HG03354 (cell line): ENCODE results near the gene SPPL2B.

ENCODE experiments used
- ATAC-seq: cut with Tn5 transposase; IDR thresholded peaks from one replicate; pipeline ENCODE4 v1.9.1; 2021; ENCODE audit warnings: mild to moderate bottlenecking; ENCODE audit not compliant: unreplicated experiment, poor library complexity, severe bottlenecking

Gene SPPL2B

DNA sequence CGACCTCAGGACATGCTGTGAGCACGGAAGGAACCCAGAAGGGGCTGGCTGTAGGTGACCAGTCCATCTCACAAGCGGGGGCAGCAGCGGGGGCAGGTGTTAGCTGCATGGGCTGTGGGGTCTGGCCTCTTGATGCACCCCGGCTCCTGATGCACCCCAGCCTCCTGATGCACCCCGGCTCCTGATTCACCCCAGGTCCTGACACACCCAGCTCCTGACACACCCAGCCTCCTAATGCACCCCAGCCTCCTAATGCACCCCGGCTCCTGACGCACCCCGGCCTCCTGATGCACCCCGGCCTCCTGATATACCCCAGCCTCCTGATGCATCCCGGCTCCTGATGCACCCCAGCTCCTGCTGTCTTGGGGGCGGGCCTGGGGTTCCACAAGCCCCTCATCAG is 7.5 kb upstream of the SPPL2B start:
- no peak for ATAC-seq

DNA sequence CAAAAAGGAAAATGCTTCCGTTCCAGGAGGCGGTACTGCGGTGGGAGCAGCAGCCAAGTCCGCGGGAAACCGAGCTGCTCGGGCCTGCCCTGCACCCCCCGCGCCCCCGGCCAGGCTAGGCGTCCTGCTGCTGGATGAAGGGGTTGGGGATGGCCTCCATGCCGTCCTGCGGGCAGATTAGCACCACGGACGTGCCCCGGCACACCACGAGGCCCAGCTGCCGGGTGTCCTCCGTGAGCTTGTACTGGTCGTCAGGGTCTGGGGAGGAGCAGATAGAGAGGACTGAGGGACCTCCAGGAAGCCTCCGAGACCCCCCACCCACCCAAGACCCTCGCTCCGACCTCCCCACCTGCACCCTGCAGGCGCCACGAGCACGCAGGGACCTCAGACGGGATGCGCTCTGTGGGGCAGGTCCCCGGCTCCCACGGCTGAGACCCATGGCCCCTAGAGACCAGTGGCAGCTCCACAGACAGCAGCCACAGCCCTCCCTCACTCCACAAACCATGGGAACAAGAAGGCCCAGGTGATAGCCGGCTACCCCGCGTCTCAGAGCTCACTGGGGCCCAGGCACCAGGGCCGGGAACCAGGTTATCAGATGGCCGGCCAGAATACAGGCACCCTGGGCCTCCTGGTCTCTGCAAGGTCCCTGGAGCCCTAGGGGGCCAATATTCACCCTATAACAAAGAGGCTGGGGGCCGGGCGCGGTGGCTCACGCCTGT is 6.8 kb upstream of the SPPL2B start:
- no peak for ATAC-seq

DNA sequence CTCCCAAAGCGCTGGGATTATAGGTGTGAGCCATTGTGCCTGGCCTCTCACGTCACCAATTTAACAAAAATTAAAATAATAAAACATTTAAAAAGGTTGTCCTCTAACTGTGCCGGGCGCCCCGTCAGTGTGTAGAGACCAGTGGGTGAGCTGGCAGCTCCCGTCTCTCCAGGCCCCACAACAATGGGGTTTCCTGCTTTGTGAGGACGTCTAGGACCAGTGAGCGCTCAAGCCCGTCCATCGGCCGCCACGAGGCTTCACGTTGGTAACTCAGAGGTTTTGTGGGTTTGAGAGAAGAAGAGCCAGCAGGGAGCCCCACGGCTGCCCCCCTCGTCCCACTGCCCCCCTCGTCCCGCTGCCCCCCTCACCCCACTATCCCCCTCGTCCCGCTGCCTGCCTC is 4.8 kb upstream of the SPPL2B start:
- no peak for ATAC-seq

DNA sequence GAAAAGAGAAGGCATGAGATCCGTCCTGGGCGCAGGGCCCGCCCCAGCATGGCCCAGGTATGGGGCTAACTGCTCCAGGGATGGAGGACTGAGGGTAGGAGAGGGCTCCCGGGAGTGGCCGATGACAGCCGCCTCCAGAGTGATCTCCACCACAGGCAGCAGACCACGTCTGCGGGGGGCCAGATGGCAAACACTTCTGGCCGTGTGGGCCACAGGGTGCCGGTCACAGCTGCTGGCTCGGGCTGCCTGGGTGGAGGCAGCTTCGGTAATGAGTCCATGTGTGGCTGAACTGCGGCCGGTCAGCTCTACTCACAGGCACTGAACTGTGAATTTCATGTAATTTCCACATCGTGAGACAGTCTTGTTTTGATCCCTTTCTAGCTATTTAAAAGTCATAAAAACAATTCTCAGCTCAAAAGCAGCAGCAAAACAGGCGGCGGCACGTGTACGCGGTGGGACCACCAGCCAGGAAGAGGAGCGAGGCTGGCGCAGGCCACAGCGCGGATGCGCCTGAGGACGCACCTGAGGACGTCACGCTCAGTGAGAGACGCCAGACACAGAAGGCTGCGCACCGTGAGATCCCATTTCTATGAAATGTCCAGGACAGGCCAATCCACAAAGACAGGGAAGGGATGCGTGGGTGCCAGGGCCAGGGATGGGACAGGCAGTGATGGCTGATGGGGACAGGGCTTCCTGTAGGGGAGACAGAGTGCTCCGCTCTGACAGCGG is 4.1 kb upstream of the SPPL2B start:
- no peak for ATAC-seq

DNA sequence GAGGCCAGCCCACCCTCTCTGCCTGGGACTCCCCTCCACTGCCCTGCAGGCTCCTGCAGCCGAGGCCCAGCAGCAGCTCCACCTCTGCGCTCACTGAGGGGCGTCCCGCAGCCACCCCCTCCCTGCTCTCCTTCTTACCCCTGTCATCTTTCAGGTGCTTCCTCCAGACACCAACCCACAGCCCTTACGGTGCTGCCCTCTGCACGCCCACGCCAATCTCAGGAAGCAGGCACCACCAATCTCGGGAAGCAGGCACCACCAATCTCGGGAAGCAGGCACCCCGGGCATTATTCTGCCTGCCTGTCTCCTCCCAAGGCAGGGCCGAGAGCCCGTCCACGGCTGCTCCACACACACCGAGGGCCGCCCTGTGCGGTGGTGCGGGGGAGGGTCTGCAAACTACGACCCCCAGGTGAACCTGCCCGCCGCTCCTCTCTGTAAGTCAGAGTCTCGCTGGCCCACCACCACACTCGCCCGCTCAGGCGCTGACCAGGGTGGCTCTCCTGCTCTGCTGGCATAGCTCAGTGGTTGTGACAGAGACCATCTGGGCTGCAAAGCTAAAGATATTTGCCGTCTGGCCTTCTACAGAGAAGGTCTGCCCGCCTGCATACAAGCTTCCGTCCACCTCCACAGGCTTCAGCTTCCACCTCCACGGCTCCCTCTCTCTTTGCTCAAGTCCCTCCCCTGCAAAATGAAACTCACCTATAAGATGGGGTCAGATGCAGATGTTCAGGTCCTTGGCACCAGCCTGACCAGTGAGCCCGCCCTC is 3.0 kb upstream of the SPPL2B start:
- no peak for ATAC-seq

DNA sequence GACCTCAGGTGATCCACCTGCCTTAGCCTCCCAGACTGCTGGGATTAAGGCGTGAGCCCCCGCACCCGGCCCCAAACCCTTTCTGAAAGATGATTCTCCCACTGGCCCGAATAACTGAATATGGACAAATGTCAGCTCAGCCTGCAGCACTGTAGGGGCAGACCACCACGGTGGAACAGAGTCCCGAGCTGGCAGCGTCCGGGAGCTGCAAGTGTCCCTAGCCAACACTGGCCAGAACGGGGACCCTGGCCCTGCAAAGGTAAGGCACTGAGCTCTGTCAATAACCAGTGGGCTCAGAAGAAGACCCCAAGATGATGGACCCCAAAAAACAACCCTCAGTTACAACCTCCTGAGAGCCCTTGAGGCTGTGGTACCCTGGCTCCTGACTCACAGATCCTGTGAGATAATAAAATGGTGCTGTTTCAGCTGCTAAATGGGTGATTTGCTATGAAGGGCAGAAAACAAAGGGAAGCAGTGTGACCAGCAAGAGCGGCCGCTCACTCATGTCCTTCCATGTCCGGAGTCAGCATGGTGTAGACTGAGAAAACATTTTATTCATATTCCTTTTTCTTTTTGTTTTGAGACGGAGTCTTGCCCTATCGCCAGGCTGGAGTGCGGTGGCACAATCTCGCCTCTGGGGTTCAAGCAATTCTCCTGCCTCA is 1.7 kb upstream of the SPPL2B start:
- no peak for ATAC-seq

DNA sequence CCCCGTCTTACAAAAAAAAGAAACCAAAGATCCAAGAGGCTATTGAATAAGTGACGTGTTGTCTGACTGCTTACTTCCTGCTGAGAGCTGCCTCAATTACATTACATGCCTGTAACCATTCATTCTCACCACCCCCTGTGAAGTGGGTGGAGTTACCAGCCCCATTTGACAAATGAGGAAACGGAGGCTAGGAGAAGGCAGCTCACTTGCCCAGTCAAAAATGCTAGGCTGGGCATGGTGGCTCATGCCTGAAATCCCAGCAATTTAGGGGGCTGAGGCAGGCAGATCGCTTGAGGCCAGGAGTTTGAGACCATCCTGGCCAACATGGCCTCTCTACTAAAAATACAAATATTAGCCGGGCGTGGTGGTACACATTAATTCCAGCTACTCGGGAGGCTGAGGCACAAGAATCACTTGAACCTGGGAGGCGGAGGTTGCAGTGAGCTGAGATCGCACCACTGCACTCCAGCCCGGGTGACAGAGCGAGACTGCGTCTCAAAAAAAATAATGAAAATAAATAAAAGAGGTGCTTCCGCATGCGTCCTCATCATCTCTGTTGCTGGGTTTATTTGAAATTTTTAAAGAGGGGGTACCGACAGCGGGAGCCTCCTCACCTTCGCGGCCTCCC is 597 bp upstream of the SPPL2B start:
- ATAC-seq, result peak; percentile 8

DNA sequence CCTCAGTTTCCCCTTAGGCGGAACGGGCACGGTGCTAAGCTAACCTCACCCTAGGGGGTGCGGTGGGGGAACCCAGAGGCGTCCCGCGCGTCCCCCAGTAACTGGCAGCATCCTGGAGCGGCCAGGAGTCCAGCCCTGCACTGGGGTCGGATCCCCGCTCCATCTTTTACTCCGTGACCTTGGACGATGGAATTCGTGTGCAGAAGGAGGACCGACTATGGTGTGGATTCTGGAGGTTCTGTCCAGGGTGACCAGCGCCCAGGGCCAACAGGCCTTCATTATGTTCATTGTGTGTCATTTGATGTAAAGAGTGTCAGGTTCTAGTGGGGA is 630 bp downstream of the SPPL2B start:
- ATAC-seq, result no peak

DNA sequence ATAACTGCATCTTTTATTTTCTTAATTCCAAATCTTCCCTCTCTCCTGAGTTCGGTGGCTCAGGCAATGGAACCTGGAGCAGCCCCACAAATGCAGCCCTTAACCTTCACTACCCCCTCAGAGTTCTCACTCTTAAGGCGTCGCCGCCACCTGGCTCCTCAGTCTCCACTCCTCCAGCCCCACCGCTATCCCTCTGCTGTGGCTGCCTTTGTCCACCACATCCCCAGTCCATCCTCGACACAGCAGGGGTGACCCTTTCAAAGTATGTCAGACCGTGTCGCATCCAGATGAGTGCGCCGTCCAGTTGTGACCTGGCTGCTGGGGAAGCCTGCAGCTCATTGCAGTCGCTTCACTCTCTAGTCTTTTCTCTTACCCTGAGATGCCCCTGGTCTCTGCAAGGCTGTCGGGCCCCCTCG is 1.0 kb downstream of the SPPL2B start:
- ATAC-seq, result no peak

DNA sequence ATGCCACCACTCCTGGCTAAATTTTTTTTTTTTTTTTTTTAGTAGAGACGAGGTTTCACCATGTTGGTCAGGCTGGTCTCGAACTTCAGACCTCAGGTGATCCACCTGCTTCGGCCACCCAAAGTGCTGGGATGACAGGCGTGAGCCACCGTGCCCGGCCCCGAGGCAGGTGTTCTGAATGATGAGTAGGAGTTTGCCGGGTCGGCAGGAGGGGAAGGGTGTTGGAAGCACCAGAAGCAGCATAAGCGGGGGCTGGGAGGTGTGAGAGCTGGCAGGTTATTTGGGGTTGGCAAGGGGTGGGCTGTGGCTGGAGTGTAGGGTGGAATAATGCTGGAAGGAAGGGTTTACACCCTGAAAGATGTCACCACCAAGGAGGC is 1.8 kb downstream of the SPPL2B start:
- no peak for ATAC-seq

DNA sequence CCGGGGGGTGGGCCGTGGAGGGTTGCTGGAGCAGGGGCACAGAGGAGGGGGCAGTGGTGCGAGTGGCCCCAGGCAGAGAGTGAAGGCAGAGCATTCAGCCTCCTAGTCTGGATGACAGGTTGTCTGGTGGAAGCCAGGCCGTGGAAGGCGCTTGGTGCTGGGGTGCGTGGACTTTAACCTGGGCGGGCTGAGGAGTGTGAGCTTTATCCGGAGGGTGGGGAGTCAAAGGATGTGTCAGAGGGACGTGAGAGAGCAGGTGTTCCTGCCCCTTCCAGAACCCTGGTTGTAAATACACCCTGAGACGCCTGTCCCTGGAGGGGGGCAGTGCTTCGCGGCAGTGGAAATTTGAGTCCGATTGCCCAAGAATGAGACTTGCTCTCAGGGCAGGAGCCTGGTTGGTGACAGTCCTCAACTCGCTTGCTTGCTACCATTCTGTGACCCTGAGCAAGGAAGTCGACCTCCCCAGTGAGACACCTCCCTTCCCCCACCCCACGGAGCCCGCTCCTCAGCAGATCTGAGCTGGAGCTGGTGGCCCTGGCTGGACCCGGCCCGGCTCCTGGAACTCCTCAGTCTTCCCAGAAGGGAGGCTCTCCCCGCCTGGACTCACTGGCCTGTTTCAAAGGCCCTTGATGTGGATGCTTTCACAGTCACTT is 2.3 kb downstream of the SPPL2B start:
- no peak for ATAC-seq

DNA sequence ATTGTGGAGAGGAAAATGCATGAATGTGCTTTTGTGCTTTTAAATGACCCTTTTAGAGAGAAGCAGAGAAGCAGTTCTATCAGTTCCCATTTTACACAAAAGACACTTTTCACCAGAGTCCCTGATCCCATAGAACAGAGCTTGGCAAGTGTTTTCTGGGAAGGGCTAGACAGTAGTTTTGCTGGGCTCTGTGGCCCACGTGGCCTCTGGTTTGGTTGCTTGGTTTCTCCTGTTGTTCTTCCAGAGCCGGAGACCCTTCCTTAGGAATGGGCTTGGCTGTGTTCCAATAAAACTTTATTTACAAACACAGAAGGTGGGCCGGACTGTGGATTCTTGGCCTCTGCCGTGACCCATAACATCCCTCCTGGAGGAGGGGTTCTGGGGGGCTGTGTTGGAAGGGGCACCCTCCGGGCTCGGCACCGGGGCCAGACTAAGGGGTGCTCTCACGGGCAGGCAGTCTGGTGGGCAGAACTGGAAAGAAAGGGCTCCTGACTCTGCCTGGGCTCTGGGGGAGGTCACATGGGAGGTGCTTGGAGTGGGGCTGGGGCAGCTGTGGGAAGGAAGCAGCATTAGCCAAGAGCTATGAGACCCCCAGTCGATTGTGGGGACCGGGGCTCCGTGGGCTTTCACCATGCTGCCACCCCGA is 3.2 kb downstream of the SPPL2B start:
- no peak for ATAC-seq

DNA sequence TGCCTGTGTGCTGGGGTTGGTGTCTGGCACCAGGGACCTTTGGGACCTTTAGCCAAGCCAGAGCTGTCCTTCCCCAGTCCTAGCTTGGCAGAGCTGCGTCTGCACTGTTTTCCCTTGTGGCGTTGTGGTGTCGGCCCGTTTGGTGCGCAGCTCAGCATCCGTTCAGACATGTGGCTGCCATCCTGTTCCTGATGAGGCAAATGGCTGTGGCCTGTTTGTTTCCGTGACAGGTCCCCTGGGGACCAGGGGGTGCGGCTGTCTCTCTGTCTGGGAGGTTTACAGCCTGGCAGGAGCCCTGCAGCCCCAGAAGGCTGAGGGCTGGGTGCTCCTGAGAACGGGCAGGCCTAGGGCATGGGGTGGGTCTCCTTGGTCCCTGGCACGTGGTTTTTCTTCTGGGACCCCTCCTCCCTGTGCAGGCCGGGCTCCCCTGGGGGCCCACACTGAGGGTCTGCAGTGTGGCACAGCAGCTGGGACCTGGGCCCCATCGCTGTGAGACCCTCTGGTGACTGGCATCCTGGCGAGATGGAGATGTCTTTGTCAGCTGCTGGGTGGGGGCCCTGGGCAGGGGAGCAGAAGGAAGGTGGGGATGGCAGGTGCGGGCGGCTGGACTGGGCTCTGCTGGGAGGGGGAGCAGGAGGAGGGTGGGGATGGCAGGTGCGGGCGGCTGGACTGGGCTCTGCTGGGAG is 4.0 kb downstream of the SPPL2B start:
- peak; percentile 44 for ATAC-seq

DNA sequence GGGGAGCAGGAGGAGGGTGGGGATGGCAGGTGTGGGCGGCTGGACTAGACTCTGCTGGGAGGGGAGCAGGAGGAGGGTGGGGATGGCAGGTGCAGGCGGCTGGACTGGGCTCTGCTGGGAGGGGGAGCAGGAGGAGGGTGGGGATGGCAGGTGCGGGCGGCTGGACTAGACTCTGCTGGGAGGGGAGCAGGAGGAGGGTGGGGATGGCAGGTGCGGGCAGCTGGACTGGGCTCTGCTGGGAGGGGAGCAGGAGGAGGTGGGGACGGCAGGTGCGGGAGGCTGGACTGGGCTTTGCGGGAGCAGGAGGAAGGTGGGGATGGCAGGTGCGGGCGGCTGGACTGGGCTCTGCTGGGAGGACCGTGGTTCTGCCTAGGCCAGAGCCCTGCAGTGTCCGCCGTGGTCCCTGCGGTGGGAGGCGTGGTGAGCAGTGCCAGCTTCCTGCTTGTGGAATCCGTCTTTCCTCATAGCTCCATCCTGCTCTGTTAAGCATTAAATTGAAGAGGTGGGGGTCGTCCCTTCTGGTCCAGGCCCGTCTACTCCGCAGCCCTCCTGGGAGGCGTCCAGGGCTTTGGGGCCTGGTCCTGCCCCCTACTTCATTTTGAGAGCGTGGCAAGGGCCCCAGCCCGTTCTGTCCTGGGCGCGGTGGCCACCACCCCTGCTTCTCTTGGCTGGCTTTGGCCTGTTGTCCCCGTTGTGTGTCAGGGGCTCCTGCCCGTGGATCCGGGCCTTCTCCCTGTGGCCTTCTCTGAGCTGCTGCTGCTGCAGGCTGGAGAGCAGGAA is 4.7 kb downstream of the SPPL2B start:
- no peak for ATAC-seq

DNA sequence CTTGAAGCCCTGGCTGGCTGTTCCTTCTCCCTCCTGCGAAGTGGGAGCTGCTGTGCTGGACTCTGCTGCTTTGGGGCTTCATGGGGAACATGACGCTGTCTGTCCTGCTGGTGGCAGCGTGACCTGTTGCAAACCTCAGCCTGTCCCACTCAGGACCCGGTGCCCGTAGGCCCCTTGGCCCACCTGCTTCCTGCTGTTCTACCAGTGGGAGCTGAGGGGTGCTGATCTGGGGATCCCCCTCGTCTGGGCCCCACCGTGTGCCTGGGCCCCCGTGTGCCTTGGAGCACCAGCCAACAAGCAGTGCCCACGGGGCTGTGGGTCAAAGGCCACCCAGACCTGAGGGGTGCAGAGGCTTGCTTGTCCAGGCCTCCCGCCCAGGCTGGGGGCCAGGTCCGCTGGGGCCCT is 5.3 kb downstream of the SPPL2B start:
- no peak for ATAC-seq

DNA sequence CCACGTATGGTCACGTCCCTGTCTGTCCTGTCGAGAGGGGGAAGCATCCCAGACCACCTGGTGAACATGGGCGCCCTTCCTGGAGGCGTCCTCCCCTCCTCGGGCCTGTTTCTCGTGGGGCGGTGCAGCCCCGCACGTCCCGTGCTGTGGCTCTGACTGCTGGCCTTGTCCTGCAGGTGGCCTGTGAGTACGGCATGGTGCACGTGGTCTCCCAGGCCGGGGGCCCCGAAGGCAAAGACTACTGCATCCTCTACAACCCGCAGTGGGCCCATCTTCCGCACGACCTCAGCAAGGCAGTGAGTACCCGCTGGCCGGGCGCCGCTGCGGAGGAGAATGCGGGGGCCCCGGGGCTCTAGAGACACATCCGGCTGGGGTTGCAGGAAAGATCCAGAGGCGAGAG is 5.9 kb downstream of the SPPL2B start:
- ATAC-seq, result no peak

DNA sequence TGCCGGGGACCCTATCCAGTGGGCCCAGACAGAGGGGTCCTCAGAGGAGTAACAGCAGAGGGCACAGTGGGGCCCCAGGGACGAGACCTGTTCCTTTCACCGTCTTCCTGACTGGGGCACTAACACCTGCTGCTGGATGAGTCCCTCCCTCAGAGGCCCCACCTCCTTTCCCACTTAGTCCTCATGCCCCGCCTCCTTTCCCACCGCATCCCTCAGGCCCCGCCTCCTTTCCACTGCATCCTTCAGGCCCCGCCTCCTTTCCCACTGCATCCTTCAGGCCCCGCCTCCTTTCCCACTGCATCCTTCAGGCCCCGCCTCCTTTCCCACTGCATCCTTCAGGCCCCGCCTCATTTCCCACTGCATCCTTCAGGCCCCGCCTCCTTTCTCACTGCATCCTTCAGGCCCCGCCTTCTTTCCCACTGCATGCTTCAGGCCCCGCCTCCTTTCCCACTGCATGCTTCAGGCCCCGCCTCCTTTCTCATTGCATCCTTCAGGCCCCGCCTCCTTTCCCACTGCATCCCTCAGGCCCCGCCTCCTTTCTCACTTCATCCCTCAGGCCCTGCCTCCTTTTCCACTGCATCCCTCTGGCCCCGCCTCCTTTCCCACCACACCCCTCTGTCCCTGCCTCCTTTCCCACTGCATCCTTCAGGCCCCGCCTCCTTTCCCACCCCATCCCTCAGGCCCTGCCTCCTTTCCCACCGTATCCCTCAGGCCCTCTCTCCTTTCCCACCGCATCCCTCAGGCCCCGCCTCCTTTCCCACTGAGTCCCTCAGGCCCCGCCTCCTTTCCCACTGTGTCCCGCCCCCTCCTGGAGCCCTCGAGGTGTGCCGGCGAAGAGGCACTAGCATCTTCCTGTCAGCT is 6.7 kb downstream of the SPPL2B start:
- no peak for ATAC-seq
